HL-60 (cell line): ENCODE results near the gene COLEC12.

Experiments
- DNase-seq, 2 experiments: peaks; one replicate each; pipeline ENCODE4 v3.0.0-alpha.2; 2010 to 2020; ENCODE audit warnings: low read depth in 1 of 2, low spot score in 1 of 2
- H3K27ac ChIP-seq: fragments of 250-450 bp; sonication (Bioruptor Pico); replicated peaks from 2 replicates; pipeline ENCODE4 v1.5.1; 2020; ENCODE audit warnings: mild to moderate bottlenecking, moderate library complexity
- H3K27me3 ChIP-seq: fragments of 250-450 bp; sonication (Bioruptor Pico); 2 replicates; pipeline ENCODE4 v1.5.1; 2021; ENCODE audit warnings: mild to moderate bottlenecking, moderate library complexity; ENCODE audit not compliant: insufficient read depth, poor library complexity, severe bottlenecking
- H3K4me3 ChIP-seq: replicated peaks from 2 replicates; pipeline ENCODE4 v1.5.1; 2011; ENCODE audit warnings: mild to moderate bottlenecking, control low read depth, low read length; ENCODE audit not compliant: insufficient read depth
- CTCF ChIP-seq: IDR thresholded peaks from one replicate; pipeline ENCODE4 v1.5.1; 2011; ENCODE audit warnings: low read length, control low read depth, inconsistent platforms; ENCODE audit not compliant: insufficient read depth
- GABPA ChIP-seq: IDR thresholded peaks from 2 replicates; pipeline ENCODE4 v1.6.1; 2012; ENCODE audit warnings: low read depth
- POLR2AphosphoS5 ChIP-seq: IDR thresholded peaks from 2 replicates; pipeline ENCODE4 v1.6.1; 2012; ENCODE audit warnings: low read depth
- REST ChIP-seq: IDR thresholded peaks from 2 replicates; pipeline ENCODE4 v1.6.1; 2012; ENCODE audit warnings: low read depth; ENCODE audit not compliant: insufficient replicate concordance
- SPI1 ChIP-seq: IDR thresholded peaks from 2 replicates; pipeline ENCODE4 v1.6.1; 2012; ENCODE audit warnings: low read depth, mild to moderate bottlenecking, borderline replicate concordance

COLEC12 gene

GRCh38 chr18:448116-448790, 52.2 kb downstream of the COLEC12 start:
- TF ChIP-seq CTCF (no peak), POLR2AphosphoS5 (no peak), GABPA (no peak), REST (no peak), SPI1 (no peak)
- DNase-seq: no peak
- Histone ChIP-seq H3K27ac (no peak overlapping the region), H3K4me3 (no peak overlapping the region), H3K27me3 (no peaks in the 10 kb centered on the region)

GRCh38 chr18:446941-447560, 53.5 kb downstream of the COLEC12 start:
- TF ChIP-seq POLR2AphosphoS5: no peak
- no peak for TF ChIP-seq CTCF
- TF ChIP-seq SPI1: peak; percentile 92
- no peak for TF ChIP-seq GABPA
- TF ChIP-seq REST: no peak
- Histone ChIP-seq H3K27ac (no peak overlapping the region), H3K4me3 (no peak overlapping the region), H3K27me3 (no peaks in the 10 kb centered on the region)
- DNase-seq: peak in 1 of 2 experiments; percentile 70

- Histone ChIP-seq H3K27me3 (no peaks in the 10 kb centered on the region), H3K27ac (no peak overlapping the region), H3K4me3 (no peak overlapping the region)
- DNase-seq: no peak
- TF ChIP-seq POLR2AphosphoS5 (no peak), GABPA (no peak), SPI1 (no peak), REST (no peak), CTCF (no peak)
Observed at GRCh38 chr18:445055-445454, 55.4 kb downstream of the COLEC12 start.
